RCC 7860 (cell line): ENCODE data around the gene IBTK.
"Not testable (repeated sequence)": the region's sequence is repeated elsewhere in the genome, so short reads cannot be mapped to it uniquely, and the experiment has no call there.

Experiments used
- DNase-seq: peaks from one replicate; pipeline ENCODE4 v3.0.0-alpha.2; 2015; ENCODE audit warnings: low spot score
- FAIRE-seq: peaks from 2 replicates; lab custom pipeline; 2012; peaks lifted over from hg19 to GRCh38; lab: Jason Lieb, UNC

The IBTK gene

GRCh38 chr6:82247505-82248272, at the start of gene IBTK:
IBTK (minus strand) TSS chr6:82247744; CDS start chr6:82240486, 7,258 bp downstream.
- FAIRE-seq (peak; percentile 85), DNase-seq (peak; percentile 93)

GRCh38 chr6:82283771-82284410, 36.3 kb upstream of the IBTK start:
- no peak for FAIRE-seq
- no peak for DNase-seq

GRCh38 chr6:82281550-82281949, 34.0 kb upstream of the IBTK start:
- not testable (repeated sequence) for DNase-seq, FAIRE-seq

- no peak for FAIRE-seq
These were observed 30.1 kb upstream of the IBTK start for GRCh38 chr6:82277686-82278085.

GRCh38 chr6:82275686-82276085, 28.1 kb upstream of the IBTK start:
- no peak for DNase-seq
- FAIRE-seq: no peak

More at GRCh38 chr6:82277686-82278085, 30.1 kb upstream of the IBTK start:
- DNase-seq: no peak

- FAIRE-seq: no peak
- DNase-seq: no peak
These were observed 25.8 kb upstream of the IBTK start for GRCh38 chr6:82273295-82273694.

- FAIRE-seq: peak; percentile 77
- peak; percentile 50 for DNase-seq
These were observed 23.5 kb upstream of the IBTK start for GRCh38 chr6:82270881-82271635.

GRCh38 chr6:82268301-82268846, 20.8 kb upstream of the IBTK start:
- no peak for DNase-seq
- FAIRE-seq: no peak

- FAIRE-seq (no peak), DNase-seq (no peak)
These were observed 17.3 kb upstream of the IBTK start for GRCh38 chr6:82264824-82265223.

GRCh38 chr6:82264321-82264720, 16.8 kb upstream of the IBTK start:
- DNase-seq (no peak), FAIRE-seq (no peak)

- FAIRE-seq: no peak
- DNase-seq: no peak
These were observed 16.4 kb upstream of the IBTK start for GRCh38 chr6:82263916-82264315.

- FAIRE-seq (no peak), DNase-seq (no peak)
These were observed 13.6 kb upstream of the IBTK start for GRCh38 chr6:82260997-82261732.

- DNase-seq: no peak
- FAIRE-seq: no peak
These were observed 11.8 kb upstream of the IBTK start for GRCh38 chr6:82259389-82259788.

GRCh38 chr6:82257088-82257774, 9.7 kb upstream of the IBTK start:
- FAIRE-seq (no peak), DNase-seq (no peak)

GRCh38 chr6:82254722-82255121, 7.2 kb upstream of the IBTK start:
- not testable (repeated sequence) for FAIRE-seq, DNase-seq

GRCh38 chr6:82251942-82252341, 4.4 kb upstream of the IBTK start:
- FAIRE-seq (peak; percentile 57), DNase-seq (no peak)

GRCh38 chr6:82249381-82250253, 2.1 kb upstream of the IBTK start:
- FAIRE-seq (no peak), DNase-seq (no peak)

- DNase-seq (peak; percentile 95), FAIRE-seq (peak; percentile 92)
These were observed 760 bp upstream of the IBTK start for GRCh38 chr6:82248273-82248735.
